Lower leg skin (tissue), 3 donors: Measurements from ENCODE around the gene C9orf72.

Experiments used
- CTCF ChIP-seq, 3 donors: fragments of 450-650 bp; IDR thresholded peaks; one replicate each; pipeline ENCODE4 v1.5.1; 2016; ENCODE audit warnings: antibody characterized with exemption in 3 of 3, mild to moderate bottlenecking in 3 of 3, moderate library complexity in 2 of 3
- POLR2A ChIP-seq, 2 donors: fragments of 450-650 bp; IDR thresholded peaks; one replicate each; pipeline ENCODE4 v1.6.1; 2016 to 2017; ENCODE audit warnings: antibody characterized with exemption in 2 of 2, mild to moderate bottlenecking in 1 of 2, moderate library complexity in 1 of 2

- no peak for TF ChIP-seq POLR2A (IDR thresholded peaks at IDR 0.05)
- no peak for TF ChIP-seq CTCF (IDR thresholded peaks at IDR 0.05)
Observed at GRCh38 chr9:27572061-27572460, 1.2 kb downstream of the C9orf72 start.
